GM12878 (cell line): ENCODE measurements around the gene PLG. TPM values are rescaled to one million over a fixed set of nuclear protein-coding genes. Genes with fewer than 3 reads are reported as not detected.

Experiments used
- ATAC-seq: fragments of 200-7000 bp; cut with Tn5 transposase; 3 replicates; pipeline ENCODE4 v1.9.1; 2020; ENCODE audit warnings: mild to moderate bottlenecking, moderate library complexity
- BruUV-seq: library from RNA; stranded (reverse); fragments of 400-500 nt; replicated peaks from 2 replicates; lab custom pipeline; 2021; lab: Mats Ljungman, UMichigan
- CTCF ChIA-PET: fragments of 300-600 bp; sonication (Branson Sonifier 250); formaldehyde crosslinking; extraction: SDS; loops from one replicate; lab custom pipeline; 2021; ENCODE audit warnings: inconsistent platforms; lab: Yijun Ruan, JAX
- POLR2A ChIA-PET: fragments of 350-600 bp; formaldehyde crosslinking; extraction: SDS; loops from one replicate; lab custom pipeline; 2021; ENCODE audit warnings: inconsistent platforms; lab: Charles Lee
- RAD21 ChIA-PET: fragments of 300-600 bp; sonication (Branson Sonifier 250); formaldehyde crosslinking; loops from one replicate; lab custom pipeline; 2023; ENCODE audit warnings: antibody characterized with exemption; ENCODE audit not compliant: unreplicated experiment; lab: Charles Lee
- SMC1A ChIA-PET: fragments of 300-600 bp; sonication (Branson Sonifier 250); formaldehyde crosslinking; loops from one replicate; lab custom pipeline; 2023; ENCODE audit not compliant: unreplicated experiment, uncharacterized antibody; lab: Charles Lee
- DNase-seq: peaks from one replicate; pipeline ENCODE4 v3.0.0-alpha.2; 2011; ENCODE audit warnings: low read depth, low spot score
- FAIRE-seq: peaks from 3 replicates; lab custom pipeline; 2011; peaks lifted over from hg19 to GRCh38; lab: Jason Lieb, UNC
- H2AFZ ChIP-seq: 2 replicates; pipeline ENCODE4 v1.6.0; 2011; ENCODE audit warnings: low read depth, low read length, control low read depth; ENCODE audit not compliant: control insufficient read depth
- H3K27ac ChIP-seq: 2 replicates; pipeline ENCODE4 v1.5.1; 2011; ENCODE audit warnings: control low read depth; ENCODE audit not compliant: control insufficient read depth, insufficient read depth
- H3K27me3 ChIP-seq, 2 experiments: replicated peaks in 1 of 2; 2 replicates each; pipeline versions ENCODE4 v1.6.0 to v1.6.1; 2011; ENCODE audit warnings: low read length in 1 of 2; ENCODE audit not compliant: control insufficient read depth in 2 of 2, insufficient read depth in 2 of 2
- H3K36me3 ChIP-seq, 2 experiments: 2 replicates each; pipeline ENCODE4 v1.5.1; 2011; ENCODE audit warnings: low read length in 1 of 2; ENCODE audit not compliant: control insufficient read depth in 2 of 2, insufficient read depth in 2 of 2
- H3K4me1 ChIP-seq: 2 replicates; pipeline ENCODE4 v1.6.1; 2011; ENCODE audit warnings: mild to moderate bottlenecking, low read length, moderate library complexity, mixed read lengths; ENCODE audit not compliant: control insufficient read depth, insufficient read depth
- H3K4me2 ChIP-seq: 2 replicates; pipeline ENCODE4 v1.6.0; 2011; ENCODE audit warnings: control low read depth; ENCODE audit not compliant: control insufficient read depth, insufficient read depth
- H3K4me3 ChIP-seq: fragments of 200-600 bp; sonication (generic); 2 replicates; pipeline ENCODE4 v1.5.1; 2016
- H3K79me2 ChIP-seq: 2 replicates; pipeline ENCODE4 v1.6.0; 2011; ENCODE audit warnings: low read length; ENCODE audit not compliant: control insufficient read depth, insufficient read depth
- H3K9ac ChIP-seq: 2 replicates; pipeline ENCODE4 v1.8.0; 2011; ENCODE audit warnings: low read length, control low read depth, mixed read lengths; ENCODE audit not compliant: control insufficient read depth, insufficient read depth
- H3K9me3 ChIP-seq: replicated peaks from 3 replicates; pipeline ENCODE4 v1.5.1; 2011; ENCODE audit warnings: mild to moderate bottlenecking, low read length; ENCODE audit not compliant: control insufficient read depth, insufficient read depth
- H4K20me1 ChIP-seq: 2 replicates; pipeline ENCODE4 v1.6.0; 2011; ENCODE audit not compliant: control insufficient read depth, insufficient read depth
- BRCA1 ChIP-seq: IDR thresholded peaks from 2 replicates; pipeline ENCODE4 v1.6.1; 2011; ENCODE audit warnings: low read depth, low read length, improper control_type of control experiment
- CBFB ChIP-seq: IDR thresholded peaks from 2 replicates; pipeline ENCODE4 v1.6.1; 2016; ENCODE audit warnings: antibody characterized with exemption, low read depth
- CHD4 ChIP-seq: fragments of 200-600 bp; sonication (generic); IDR thresholded peaks from 2 replicates; pipeline ENCODE4 v1.6.1; 2016; ENCODE audit warnings: mild to moderate bottlenecking
- FOXK2 ChIP-seq: fragments of 450-650 bp; IDR thresholded peaks from 2 replicates; pipeline ENCODE4 v1.6.1; 2017; ENCODE audit warnings: mild to moderate bottlenecking, moderate library complexity
- GATAD2B ChIP-seq: fragments of 450-650 bp; conservative IDR thresholded peaks from 2 replicates; pipeline ENCODE4 v1.6.1; 2017; ENCODE audit warnings: low read depth, mild to moderate bottlenecking, moderate library complexity
- MYB ChIP-seq: fragments of 150-350 bp; IDR thresholded peaks from 2 replicates; pipeline ENCODE4 v1.6.1; 2014; ENCODE audit warnings: mild to moderate bottlenecking, low read depth, low read length, borderline replicate concordance
- NFYB ChIP-seq: IDR thresholded peaks from 2 replicates; pipeline ENCODE4 v1.6.1; 2011; ENCODE audit warnings: low read depth, mild to moderate bottlenecking, low read length, improper control_type of control experiment, moderate library complexity; ENCODE audit not compliant: insufficient read depth
- NRF1 ChIP-seq: conservative IDR thresholded peaks from 2 replicates; pipeline ENCODE4 v1.6.1; 2011; ENCODE audit warnings: mild to moderate bottlenecking, low read depth, low read length, improper control_type of control experiment
- PAX8 ChIP-seq: fragments of 450-650 bp; IDR thresholded peaks from 2 replicates; pipeline ENCODE4 v1.6.1; 2017; ENCODE audit warnings: mild to moderate bottlenecking, moderate library complexity
- ZBED1 ChIP-seq: IDR thresholded peaks from 2 replicates; pipeline ENCODE4 v1.6.1; 2016; ENCODE audit warnings: borderline replicate concordance
- ZBTB11 ChIP-seq: fragments of 450-650 bp; formaldehyde crosslinking; IDR thresholded peaks from 2 replicates; pipeline ENCODE4 v1.5.0; 2022; ENCODE audit warnings: mild to moderate bottlenecking, missing genetic modification characterization
- ZNF687 ChIP-seq: fragments of 450-650 bp; IDR thresholded peaks from 2 replicates; pipeline ENCODE4 v1.6.1; 2017; ENCODE audit warnings: mild to moderate bottlenecking, moderate library complexity
- WGBS: methylation state at CpG from one replicate; pipeline ENCODE4 v1.1.6; 2016; ENCODE audit warnings: low lambda C conversion rate; ENCODE audit not compliant: insufficient replicate concordance, insufficient coverage; ENCODE audit errors: missing lambda C conversion rate; 5-methylcytosine and 5-hydroxymethylcytosine counted together
- in situ Hi-C: fragments of 300-500 bp; cut with MboI; formaldehyde crosslinking; loops from 9 replicates; pipeline ENCODE4 v1.14.3; 2018; ENCODE audit warnings: mixed read lengths
- intact Hi-C: fragments of 100-400 bp; cut with micrococcal nuclease; formaldehyde crosslinking; loops from one replicate; pipeline ENCODE4 v1.14.2; 2022; ENCODE audit not compliant: unreplicated experiment
- polyA plus RNA-seq, 11 experiments: library from polyadenylated mRNA; depleted of rRNA in 4 of 11; unstranded in 6 of 11; stranded (reverse) in 5 of 11; fragments of >200 nt; fragmentation: Nextera tagmentation in 4 of 11; fragmentation: Illumina TruSeq in 1 of 11; extraction: Ambion mirVana in 4 of 11; extraction: Trizol in 1 of 11; gene quantifications; 1 replicate in 1 of 11; 2 replicates in 10 of 11; pipeline versions ENCODE4 v1.2.1 to v1.2.3, GENCODE V29; 2011 to 2016; ENCODE audit warnings: inconsistent platforms in 2 of 11, missing spikeins in 2 of 11, low read depth in 1 of 11
- total RNA-seq, 4 experiments: library from RNA; depleted of rRNA in 3 of 4; stranded (reverse); fragments of >200 nt in 3 of 4; fragmentation: Illumina TruSeq in 1 of 4; extraction: Trizol in 1 of 4; gene quantifications; 2 replicates each; pipeline versions ENCODE4 v1.2.1 to v1.2.3, GENCODE V29; 2013 to 2021

The PLG gene
- total and polyA plus RNA-seq, 10 of the 15 experiments (the other 5 are each of a cell fraction or from before 2014, with no cell fraction given), result 0.06 to 3.0 (median 0.97) TPM; not detected in 1

DNA sequence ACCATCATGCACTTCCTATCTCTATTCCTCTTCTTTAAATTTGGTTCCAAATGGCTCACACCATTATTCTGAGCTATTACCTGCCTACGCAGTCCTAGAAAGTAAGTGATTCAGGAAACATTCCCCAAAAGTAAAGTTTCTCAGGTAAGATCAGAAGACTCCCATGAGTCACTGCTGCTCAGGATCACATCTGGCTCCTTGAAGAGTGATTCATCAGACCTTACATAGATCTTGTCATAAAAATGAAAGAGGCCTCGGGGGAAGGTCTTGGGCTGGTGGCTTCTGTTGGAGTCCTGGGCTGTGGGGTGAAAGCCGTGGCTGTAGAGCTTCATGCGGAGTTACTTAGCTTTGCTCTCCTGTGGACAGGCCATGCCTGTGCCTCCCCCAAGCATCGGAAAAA is 35.9 kb downstream of the PLG start:
- intact Hi-C loops, result no loop called here
- no peaks in the 10 kb centered on the region for H3K79me2 ChIP-seq
- no peak overlapping the region for H2AFZ ChIP-seq
- H3K27ac ChIP-seq, result no peak overlapping the region
- in situ Hi-C loops, result no loop called here
- WGBS, result 73% methylated on average over 5 of the region's 5 CpGs
- no peaks in the 10 kb centered on the region for H4K20me1 ChIP-seq
- H3K36me3 ChIP-seq, result no peaks in the 10 kb centered on the region
- H3K27me3 ChIP-seq, result no peaks in the 10 kb centered on the region
- H3K9me3 ChIP-seq, result no peaks in the 10 kb centered on the region; the same call in 2 of the 3 replicates
- H3K9ac ChIP-seq, result no peak overlapping the region
- DNase-seq (no peak), ATAC-seq (no peak), FAIRE-seq (no peak)
- TF ChIP-seq ZBTB11 (CRISPR knock-in tag) (no peak), CBFB (no peak), NRF1 (no peak), FOXK2 (no peak)
- H3K4me3 ChIP-seq, result no peak overlapping the region
- ChIA-PET RAD21 (no interaction called here), SMC1A (no interaction called here), CTCF (no interaction called here), POLR2A (no interaction called here)
- H3K4me1 ChIP-seq, result peaks cover 47% of the 10 kb centered on the region
- no TSS peak for BruUV-seq
- no peak overlapping the region for H3K4me2 ChIP-seq

GRCh38 chr6:160739955-160740354 is 37.9 kb downstream of the PLG start:
- Histone ChIP-seq H3K27ac (no peak overlapping the region; the same call in 1 of the 2 replicates), H3K36me3 (no peaks in the 10 kb centered on the region), H3K27me3 (no peaks in the 10 kb centered on the region)
- intact Hi-C loops, result no loop called here
- no peak for TF ChIP-seq ZNF687
- no peak for TF ChIP-seq NFYB
- no peak for TF ChIP-seq CHD4
- TF ChIP-seq ZBED1, result no peak
- TF ChIP-seq PAX8, result no peak
- no peak for TF ChIP-seq GATAD2B
- no peak for TF ChIP-seq MYB
- no peak for TF ChIP-seq BRCA1
- TF ChIP-seq, all 136 proteins: peak for 0
- DNase-seq (no peak), ATAC-seq (no peak), FAIRE-seq (no peak)
- Histone ChIP-seq H3K9me3 (peaks cover 2% of the 10 kb centered on the region; the same call in 1 of the 3 replicates), H3K4me1 (peaks cover 44% of the 10 kb centered on the region), H3K79me2 (no peaks in the 10 kb centered on the region; the same call in 1 of the 2 replicates), H3K4me3 (no peak overlapping the region), H3K9ac (no peak overlapping the region), H4K20me1 (no peaks in the 10 kb centered on the region), H2AFZ (no peak overlapping the region), H3K4me2 (no peak overlapping the region; the same call in 1 of the 2 replicates)
- no TSS peak for BruUV-seq
- CTCF ChIA-PET, result no interaction called here
- RAD21 ChIA-PET, result no interaction called here
- in situ Hi-C loops, result no loop called here
- WGBS, result 54% methylated on average over 6 of the region's 6 CpGs
- SMC1A ChIA-PET, result no interaction called here
- POLR2A ChIA-PET, result no interaction called here
